ENCODE results near the gene PRR14. TPM values are rescaled to one million over a fixed set of nuclear protein-coding genes. Genes with fewer than 3 reads are reported as not detected.

Gene PRR14
- polyA plus RNA-seq, 1 of the 3 experiments (the other 2 are of a cell fraction): 13.5 TPM

GRCh38 chr16:30669026-30669902 is 18.5 kb downstream of the PRR14 start:
- CTCF ChIA-PET: interaction anchor here (0.8 to 2.3 kb wide), 3 partner anchors 10 to 24 kb away, joined by 3 to 7 read pairs (median 3); no protein-coding TSS in a partner anchor

More at GRCh38 chr16:30669026-30669902, 18.5 kb downstream of the PRR14 start:
- no peak for DNase-seq
- H3K9me2 ChIP-seq: no peaks in the 10 kb centered on the region
- peaks cover 10% of the 10 kb centered on the region for H3F3A ChIP-seq (replicated peaks; ENCODE audit: insufficient read depth)
- H2AFZ ChIP-seq (ENCODE audit: low read depth): no peak overlapping the region
- H3K9ac ChIP-seq: no peak overlapping the region
- H3K4me3 ChIP-seq (ENCODE audit: low read depth in 2 of 2, low read length in 1 of 2): no peak overlapping the region
- H4K20me1 ChIP-seq (ENCODE audit: insufficient read depth): 0 out of 2 replicates have a peak, but pooled peaks cover 5% of the 10 kb centered on the region
- POLR2A ChIA-PET: interaction anchor here (0.6 kb wide), 1 partner anchor 12 kb away, joined by 3 read pairs; no protein-coding TSS in a partner anchor
- WGBS (ENCODE audit: low lambda C conversion rate): 93% methylated on average over 19 of the region's 41 CpGs
- no peaks in the 10 kb centered on the region for H3K9me3 ChIP-seq
- peaks cover 27 to 58% of the 10 kb centered on the region in 2 experiments for H3K36me3 ChIP-seq (replicated peaks in 1 of 2; ENCODE audit: control insufficient read depth in 1 of 2, insufficient read depth in 2 of 2, low read length in 1 of 2)
- no peak overlapping the region for H3K27ac ChIP-seq (ENCODE audit: low read depth in 2 of 2, low read length in 1 of 2)
- peaks cover 3% of the 10 kb centered on the region; the same call in 1 of the 2 replicates for H3K79me2 ChIP-seq (ENCODE audit: insufficient read depth)
- no peaks in the 10 kb centered on the region for H3K4me1 ChIP-seq (ENCODE audit: control insufficient read depth in 1 of 2, insufficient read depth in 2 of 2, low read depth in 1 of 2, low read length in 1 of 2)
- TF ChIP-seq CTCF (IDR thresholded peaks at IDR 0.05) (no peak), YY1 (IDR thresholded peaks at IDR 0.05; ENCODE audit: low read depth) (no peak), JUND (IDR thresholded peaks at IDR 0.05) (no peak), FOXM1 (IDR thresholded peaks at IDR 0.05; ENCODE audit: low read depth) (no peak), GABPA (IDR thresholded peaks at IDR 0.05; ENCODE audit: low read depth) (no peak), TCF12 (IDR thresholded peaks at IDR 0.05) (no peak), GATA2 (CRISPR knock-in tag; IDR thresholded peaks at IDR 0.05) (no peak), IRF3 (IDR thresholded peaks at IDR 0.05; ENCODE audit: low read depth, low read length) (no peak), EZH2phosphoT487 (IDR thresholded peaks at IDR 0.05; ENCODE audit: borderline replicate concordance, low read depth) (no peak), NFIC (IDR thresholded peaks at IDR 0.05; ENCODE audit: borderline replicate concordance) (no peak), USF1 (IDR thresholded peaks at IDR 0.05; ENCODE audit: borderline replicate concordance, low read depth) (no peak)
- H3K4me2 ChIP-seq: no peak overlapping the region
- H3K27me3 ChIP-seq (ENCODE audit: insufficient read depth): no peaks in the 10 kb centered on the region

All from SK-N-SH (cell line).